ENCODE measurements around the gene DDX23. TPM values are rescaled to one million over a fixed set of nuclear protein-coding genes. Genes with fewer than 3 reads are reported as not detected.
A peak's percentile ranks its signal among the peaks of the same experiment; 100 is the strongest.

The DDX23 gene
- total RNA-seq, 1 donor from 2014 or later = 67.3 TPM

- no peak for DNase-seq (ENCODE audit: extremely low spot score, unreplicated experiment)
- Mint-ChIP-seq H3K27me3 (ENCODE audit: unreplicated experiment) (peaks cover 4% of the 10 kb centered on the region), H3K27ac (ENCODE audit: unreplicated experiment) (no peak overlapping the region), H3K36me3 (ENCODE audit: unreplicated experiment) (no peaks in the 10 kb centered on the region), H3K4me3 (ENCODE audit: unreplicated experiment) (no peak overlapping the region), H3K4me1 (ENCODE audit: unreplicated experiment) (peaks cover 2% of the 10 kb centered on the region), H3K9me3 (ENCODE audit: unreplicated experiment) (no peaks in the 10 kb centered on the region)
- TF ChIP-seq CTCF (IDR thresholded peaks at IDR 0.05) = no peak
Measured at GRCh38 chr12:48803675-48804074, 48.3 kb downstream of the DDX23 start.

GRCh38 chr12:48800971-48801370 is 51.0 kb downstream of the DDX23 start:
- no peak overlapping the region for H3K4me3 Mint-ChIP-seq (ENCODE audit: unreplicated experiment)
- H3K27me3 Mint-ChIP-seq (ENCODE audit: unreplicated experiment) = peaks cover 4% of the 10 kb centered on the region
- no peak overlapping the region for H3K27ac Mint-ChIP-seq (ENCODE audit: unreplicated experiment)
- no peaks in the 10 kb centered on the region for H3K36me3 Mint-ChIP-seq (ENCODE audit: unreplicated experiment)
- no peak for TF ChIP-seq CTCF (IDR thresholded peaks at IDR 0.05)
- no peak for DNase-seq (ENCODE audit: extremely low spot score, unreplicated experiment)
- peaks cover 2% of the 10 kb centered on the region for H3K4me1 Mint-ChIP-seq (ENCODE audit: unreplicated experiment)
- H3K9me3 Mint-ChIP-seq (ENCODE audit: unreplicated experiment) = no peaks in the 10 kb centered on the region

GRCh38 chr12:48800457-48800856 is 51.5 kb downstream of the DDX23 start:
- DNase-seq (ENCODE audit: extremely low spot score, unreplicated experiment) = no peak
- H3K9me3 Mint-ChIP-seq (ENCODE audit: unreplicated experiment) = no peaks in the 10 kb centered on the region
- TF ChIP-seq CTCF (IDR thresholded peaks at IDR 0.05) = no peak
- no peak overlapping the region for H3K4me3 Mint-ChIP-seq (ENCODE audit: unreplicated experiment)
- no peak overlapping the region for H3K27ac Mint-ChIP-seq (ENCODE audit: unreplicated experiment)
- no peaks in the 10 kb centered on the region for H3K36me3 Mint-ChIP-seq (ENCODE audit: unreplicated experiment)
- H3K27me3 Mint-ChIP-seq (ENCODE audit: unreplicated experiment) = peaks cover 4% of the 10 kb centered on the region
- peaks cover 4% of the 10 kb centered on the region for H3K4me1 Mint-ChIP-seq (ENCODE audit: unreplicated experiment)

GRCh38 chr12:48796976-48797375 is 55.0 kb downstream of the DDX23 start:
- Mint-ChIP-seq H3K36me3 (ENCODE audit: unreplicated experiment) (no peaks in the 10 kb centered on the region), H3K9me3 (ENCODE audit: unreplicated experiment) (no peaks in the 10 kb centered on the region), H3K4me1 (ENCODE audit: unreplicated experiment) (peaks cover 11% of the 10 kb centered on the region), H3K4me3 (ENCODE audit: unreplicated experiment) (no peak overlapping the region), H3K27ac (ENCODE audit: unreplicated experiment) (no peak overlapping the region), H3K27me3 (ENCODE audit: unreplicated experiment) (peaks cover 4% of the 10 kb centered on the region)
- DNase-seq (ENCODE audit: extremely low spot score, unreplicated experiment) = no peak
- TF ChIP-seq CTCF (IDR thresholded peaks at IDR 0.05) = no peak

GRCh38 chr12:48795550-48796455 is 56.2 kb downstream of the DDX23 start:
- Mint-ChIP-seq H3K27me3 (ENCODE audit: unreplicated experiment) (peaks cover under 1% of the 10 kb centered on the region), H3K4me3 (ENCODE audit: unreplicated experiment) (no peak overlapping the region), H3K27ac (ENCODE audit: unreplicated experiment) (no peak overlapping the region), H3K9me3 (ENCODE audit: unreplicated experiment) (no peaks in the 10 kb centered on the region), H3K4me1 (ENCODE audit: unreplicated experiment) (peaks cover 11% of the 10 kb centered on the region), H3K36me3 (ENCODE audit: unreplicated experiment) (no peaks in the 10 kb centered on the region)
- peak; percentile 90 for TF ChIP-seq CTCF (IDR thresholded peaks at IDR 0.05)
- peak; percentile 89 for DNase-seq (ENCODE audit: extremely low spot score, unreplicated experiment)
